ENCODE measurements around the gene DYSF.

DNA sequence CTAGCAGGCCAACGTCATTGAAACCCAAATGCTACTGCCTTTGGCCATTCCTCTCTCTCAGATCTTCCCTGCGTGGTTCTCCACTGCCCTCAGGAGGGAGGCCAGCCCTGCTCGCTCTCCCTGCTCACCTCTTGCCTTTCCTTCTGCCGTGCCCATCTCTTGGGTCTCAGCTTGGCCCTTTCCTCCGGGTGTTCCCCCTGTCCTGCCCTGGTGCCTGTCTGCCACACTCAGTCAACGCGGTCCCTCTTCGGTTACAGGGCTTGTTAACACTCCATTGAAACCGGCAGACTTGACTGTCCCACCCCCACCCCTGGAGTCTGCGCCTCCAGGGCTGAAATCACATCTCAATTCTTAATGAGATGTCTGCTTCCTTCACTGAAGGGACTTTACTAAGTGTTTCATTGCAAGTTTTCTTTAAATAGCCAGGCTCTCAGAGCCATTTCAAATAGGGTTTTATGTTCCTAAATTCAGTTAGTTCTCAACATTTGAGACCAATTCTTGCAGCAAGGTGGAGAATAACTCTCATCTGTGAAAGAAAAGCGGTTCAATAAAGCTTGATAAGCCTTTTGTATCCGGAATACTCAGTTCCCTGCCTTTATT, 237.6 kb downstream of the DYSF start:
- no peak for TF ChIP-seq TAF1 (IDR thresholded peaks at IDR 0.05; ENCODE audit: borderline replicate concordance, insufficient read depth, low read length)
- no peak for TF ChIP-seq SIN3A (IDR thresholded peaks at IDR 0.05; ENCODE audit: borderline replicate concordance, insufficient read depth, low read length)
- no peak for TF ChIP-seq REST (IDR thresholded peaks at IDR 0.05; ENCODE audit: insufficient read depth in 1 of 2, low read depth in 2 of 2, low read length in 2 of 2)

All from PFSK-1 (cell line).